ENCODE results near the gene C1orf159.
"Not testable (repeated sequence)": the region's sequence is repeated elsewhere in the genome, so short reads cannot be mapped to it uniquely, and the experiment has no call there.

Gene C1orf159

DNA sequence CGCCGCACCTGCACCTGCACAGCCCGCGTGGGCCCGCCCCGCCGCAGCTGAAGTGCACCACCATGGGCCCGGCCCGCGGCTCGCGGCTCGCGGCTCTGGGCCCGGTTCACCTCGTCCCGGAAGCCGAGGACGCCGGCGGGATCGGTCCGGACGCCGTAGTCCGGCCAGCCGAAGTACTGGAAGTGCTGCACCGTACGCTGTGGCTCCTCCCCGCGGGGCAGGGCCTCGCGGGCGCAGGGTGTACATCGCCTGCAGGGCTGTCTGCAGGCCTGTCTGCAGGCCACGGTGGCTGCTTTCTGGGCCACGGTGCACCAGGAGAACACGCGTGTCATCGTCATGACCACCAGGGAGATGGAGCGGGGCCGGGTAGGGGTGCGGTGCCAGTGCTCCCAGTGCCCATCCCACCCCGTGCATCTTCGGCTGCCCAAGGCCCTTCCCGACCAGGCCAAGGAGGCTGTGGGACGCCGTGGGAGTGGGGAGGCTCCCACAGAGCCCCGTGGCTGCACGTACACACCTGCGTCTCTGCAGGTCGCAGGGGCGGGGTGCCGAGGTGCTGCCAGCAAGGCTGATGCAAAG, 48.5 kb downstream of the C1orf159 start:
- no peak for DNase-seq (ENCODE audit: low read depth in 2 of 2)

DNA sequence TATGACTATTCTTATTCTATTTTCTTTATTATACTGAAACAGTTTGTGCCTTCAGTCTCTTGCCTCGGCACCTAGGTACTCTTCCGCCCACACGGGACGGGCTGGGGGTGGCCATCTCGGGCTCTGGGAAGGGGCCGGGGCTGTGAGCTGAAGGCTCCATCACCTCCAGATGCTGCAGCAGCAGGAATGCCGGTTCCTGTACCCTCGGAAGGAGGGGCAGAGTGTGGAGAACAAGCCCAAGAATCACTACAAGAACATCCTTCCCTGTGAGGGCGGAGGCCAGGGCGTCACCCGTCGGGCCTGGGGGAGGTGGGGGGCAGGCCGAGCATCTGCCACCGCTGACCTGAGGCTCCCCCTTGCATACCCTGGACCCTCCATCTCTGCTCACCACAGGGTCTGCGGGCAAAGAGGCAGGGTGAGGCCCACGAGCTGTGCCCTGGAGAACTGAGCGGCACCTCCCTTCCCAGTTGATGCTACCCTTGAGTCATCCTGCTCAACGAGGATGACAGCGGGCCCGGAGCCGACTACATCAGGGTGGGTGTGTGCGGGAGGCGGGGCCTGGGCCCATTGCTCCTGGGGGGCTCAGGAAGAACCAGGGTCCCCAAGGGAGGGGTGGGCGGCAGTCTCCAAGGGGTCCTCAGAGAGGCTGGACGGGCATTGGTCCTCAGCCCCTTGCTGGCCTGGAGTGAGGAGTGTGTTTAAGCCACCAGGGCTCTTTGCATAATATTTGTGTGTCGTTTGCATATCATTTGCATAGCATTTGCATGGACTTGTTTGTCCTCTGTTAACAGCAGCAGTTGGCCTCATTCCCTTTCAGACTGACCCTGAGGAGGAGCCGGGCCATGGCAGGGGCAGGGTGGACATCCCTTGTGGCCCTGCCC, 49.2 kb downstream of the C1orf159 start:
- no peak for DNase-seq (ENCODE audit: low read depth in 2 of 2)

- DNase-seq (ENCODE audit: low read depth in 2 of 2): not testable (repeated sequence)
Measured at GRCh38 chr1:1065940-1066304, 50.0 kb downstream of the C1orf159 start.

DNA sequence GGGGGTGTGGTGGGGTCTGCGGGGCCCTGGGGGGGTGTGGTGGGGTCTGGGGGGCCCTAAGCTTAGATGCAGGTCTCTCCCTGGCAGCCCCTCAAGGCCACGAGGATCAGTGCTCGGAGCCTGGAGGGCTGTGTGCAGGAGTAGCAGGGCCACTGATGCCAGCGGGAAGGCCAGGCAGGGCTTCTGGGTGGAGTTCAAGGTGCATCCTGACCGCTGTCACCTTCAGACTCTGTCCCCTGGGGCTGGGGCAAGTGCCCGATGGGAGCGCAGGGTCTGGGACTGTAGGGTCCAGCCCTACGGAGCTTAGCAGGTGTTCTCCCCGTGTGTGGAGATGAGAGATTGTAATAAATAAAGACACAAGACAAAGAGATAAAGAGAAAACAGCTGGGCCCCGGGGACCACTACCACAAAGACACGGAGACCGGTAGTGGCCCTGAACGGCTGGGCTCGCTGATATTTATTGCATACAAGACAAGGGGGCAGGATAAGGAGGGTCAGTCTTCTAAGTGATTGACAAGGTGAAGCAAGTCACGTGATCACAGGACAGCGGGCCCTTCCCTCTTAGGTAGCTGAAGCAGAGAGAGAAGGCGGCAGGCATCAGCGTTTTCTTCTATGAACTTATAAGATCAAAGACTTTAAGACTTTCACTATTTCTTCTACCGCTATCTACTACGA, 50.5 kb downstream of the C1orf159 start:
- no peak for DNase-seq (ENCODE audit: low read depth in 2 of 2)

GRCh38 chr1:1063945-1064831, 51.7 kb downstream of the C1orf159 start:
- peak; percentile 69 to 86 for DNase-seq (ENCODE audit: low read depth in 2 of 2)

GRCh38 chr1:1063261-1063944, 52.5 kb downstream of the C1orf159 start:
- no peak for DNase-seq (ENCODE audit: low read depth in 2 of 2)

GRCh38 chr1:1062348-1063163, 53.3 kb downstream of the C1orf159 start:
- no peak for DNase-seq (ENCODE audit: low read depth in 2 of 2)

DNA sequence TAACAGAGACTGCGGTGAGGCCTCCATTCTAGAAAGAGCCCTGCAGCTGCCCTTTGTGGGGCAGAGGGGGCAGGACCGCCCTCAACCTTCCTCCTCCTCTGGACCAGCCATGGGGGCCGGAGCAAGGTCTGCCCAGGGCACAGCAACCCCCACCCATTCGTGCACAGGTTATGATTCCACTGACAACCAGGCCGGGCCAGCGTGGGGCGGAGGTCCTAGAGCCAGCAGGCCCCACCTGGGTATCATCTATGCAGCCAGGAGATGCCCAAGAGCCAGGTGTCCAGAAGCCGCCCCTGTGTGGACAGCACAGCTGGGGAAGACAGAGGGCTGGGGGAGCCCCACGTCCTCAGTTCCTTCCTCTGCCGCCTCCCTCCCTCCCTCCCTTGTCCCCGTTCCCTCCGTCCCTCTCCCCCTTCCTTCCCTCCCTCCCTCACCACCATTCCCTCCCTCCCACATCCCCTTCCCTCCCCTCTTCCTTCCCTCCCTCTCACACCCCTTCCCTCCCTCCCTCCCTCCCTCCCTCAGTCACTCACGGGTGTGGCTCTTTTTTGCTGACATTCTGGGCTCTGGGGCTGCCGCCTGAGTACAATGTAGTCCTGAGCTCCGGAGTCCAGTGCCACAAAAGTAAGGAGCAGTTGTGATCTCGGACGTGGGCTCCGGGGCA, 54.1 kb downstream of the C1orf159 start:
- no peak for DNase-seq (ENCODE audit: low read depth in 2 of 2)

GRCh38 chr1:1060281-1061000, 55.4 kb downstream of the C1orf159 start:
- DNase-seq (ENCODE audit: low read depth in 2 of 2): no peak

- peak; percentile 85 to 93 for DNase-seq (ENCODE audit: low read depth in 2 of 2)
Measured at GRCh38 chr1:1059494-1060280, 56.2 kb downstream of the C1orf159 start.

DNA sequence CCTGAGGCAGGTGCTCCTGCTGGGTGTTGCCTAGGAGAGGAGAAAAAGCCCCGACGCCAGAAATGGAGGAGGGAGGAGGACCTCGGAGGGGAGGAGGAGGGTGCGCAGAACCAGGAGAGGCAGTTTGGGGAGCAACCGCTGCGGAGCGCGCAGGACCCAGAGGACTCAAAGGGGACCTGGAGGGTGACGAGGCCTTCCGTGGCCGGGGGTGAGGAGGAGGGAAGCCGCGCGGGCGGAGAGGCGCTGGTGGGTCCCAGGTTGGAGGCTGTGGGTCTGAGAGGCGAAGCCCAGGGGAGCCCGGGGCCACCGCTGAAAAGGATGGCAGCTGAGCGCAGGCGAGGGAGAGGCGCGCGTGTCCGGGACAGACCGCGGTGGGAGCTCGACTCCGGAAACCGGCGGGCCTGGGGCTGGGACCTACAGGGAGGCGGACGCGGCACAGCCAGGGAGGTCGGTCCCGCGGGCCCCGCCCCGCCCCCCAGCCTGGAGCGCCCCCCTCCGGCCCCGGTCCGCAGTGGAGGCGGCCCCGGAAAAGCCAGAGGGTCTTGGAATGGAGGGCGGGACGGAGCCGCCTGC, 56.9 kb downstream of the C1orf159 start:
- DNase-seq (ENCODE audit: low read depth in 2 of 2): no peak

DNA sequence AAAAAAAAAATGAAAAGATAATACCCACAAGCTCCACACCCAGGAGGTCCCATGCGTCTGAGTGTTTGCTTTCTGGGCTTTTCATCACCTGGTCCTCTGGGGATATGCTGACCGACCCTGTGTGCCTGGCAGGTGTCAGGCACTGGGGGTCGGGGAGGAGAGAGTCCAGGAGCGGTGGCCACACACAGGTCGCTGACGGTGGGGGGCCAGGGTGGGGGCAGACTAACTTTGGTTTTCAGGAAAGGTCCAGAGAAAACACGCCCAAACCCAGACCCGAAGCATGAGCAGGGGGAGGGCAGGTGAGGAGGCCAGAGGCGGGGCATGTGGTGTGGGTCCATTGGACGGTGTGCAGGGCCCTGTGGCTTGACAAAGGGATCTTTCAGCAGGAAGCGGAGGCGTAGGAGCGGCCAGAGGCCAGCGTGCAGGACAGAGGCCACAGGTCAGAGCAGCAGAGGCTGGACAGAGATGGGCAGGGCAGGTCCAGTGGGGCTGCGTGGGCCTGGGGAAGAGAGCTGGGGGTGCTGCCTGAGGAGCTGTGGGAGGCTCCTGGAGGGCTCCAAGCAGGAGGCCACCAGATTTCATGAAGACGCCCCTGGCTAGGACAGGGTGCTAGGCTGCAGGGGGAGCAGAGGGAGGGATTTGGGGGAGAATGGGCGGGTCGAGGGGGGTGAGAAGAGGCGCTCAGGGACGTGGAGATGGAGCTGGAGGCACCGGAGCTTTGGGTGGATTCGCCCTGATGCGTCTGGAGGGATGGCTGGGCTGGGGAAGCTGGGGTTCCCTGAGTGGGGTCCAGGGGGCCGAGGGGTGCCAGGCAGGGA, 57.6 kb downstream of the C1orf159 start:
- DNase-seq (ENCODE audit: low read depth in 2 of 2): no peak

DNA sequence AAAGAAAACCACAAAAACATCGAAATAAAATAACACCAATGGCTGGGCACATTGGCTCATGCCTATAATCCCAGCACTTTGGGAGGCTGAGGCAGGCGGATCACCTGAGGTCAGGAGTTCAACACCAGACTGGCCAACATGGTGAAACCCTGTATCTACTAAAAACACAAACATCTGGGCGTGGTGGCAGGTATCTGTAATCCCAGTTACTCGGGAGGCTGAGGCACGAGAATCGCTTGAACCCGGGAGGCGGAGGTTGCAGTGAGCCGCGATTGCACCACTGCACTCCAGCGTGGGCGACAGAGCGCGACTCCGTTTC, 58.2 kb downstream of the C1orf159 start:
- not testable (repeated sequence) for DNase-seq (ENCODE audit: low read depth in 2 of 2)

- no peak for DNase-seq (ENCODE audit: low read depth in 2 of 2)
Measured at GRCh38 chr1:1055841-1056736, 59.8 kb downstream of the C1orf159 start.

- DNase-seq (ENCODE audit: low read depth in 2 of 2): no peak
Measured at GRCh38 chr1:1054971-1055370, 60.9 kb downstream of the C1orf159 start.

GRCh38 chr1:1054099-1054700, 61.7 kb downstream of the C1orf159 start:
- no peak for DNase-seq (ENCODE audit: low read depth in 2 of 2)
